HG02870 (cell line): ENCODE results near the gene RTL9.
A peak's percentile ranks its signal among the peaks of the same experiment; 100 is the strongest.
"Not testable (repeated sequence)": the region's sequence is repeated elsewhere in the genome, so short reads cannot be mapped to it uniquely, and the experiment has no call there.

ENCODE experiments used
- ATAC-seq: cut with Tn5 transposase; IDR thresholded peaks from one replicate; pipeline ENCODE4 v1.9.1; 2021; ENCODE audit warnings: mild to moderate bottlenecking, moderate library complexity; ENCODE audit not compliant: unreplicated experiment

RTL9 gene

GRCh38 chrX:110358548-110358947 is at the start of gene RTL9:
Gene RTL9, plus strand, starts transcription at chrX:110358848. Its CDS starts 91,770 bp downstream, at chrX:110450618.
- no peak for ATAC-seq

- ATAC-seq = no peak
Measured at GRCh38 chrX:110310000-110310790, 48.5 kb upstream of the RTL9 start.

- peak; percentile 83 for ATAC-seq
Measured at GRCh38 chrX:110310896-110311295, 47.8 kb upstream of the RTL9 start.

GRCh38 chrX:110311437-110312230 is 47.0 kb upstream of the RTL9 start:
- no peak for ATAC-seq

- ATAC-seq = no peak
Measured at GRCh38 chrX:110315551-110315950, 43.1 kb upstream of the RTL9 start.

GRCh38 chrX:110316351-110317060 is 42.1 kb upstream of the RTL9 start:
- ATAC-seq = no peak

- peak; percentile 19 for ATAC-seq
Measured at GRCh38 chrX:110317061-110317819, 41.4 kb upstream of the RTL9 start.

- ATAC-seq = peak; percentile 68
Measured at GRCh38 chrX:110317820-110318663, 40.6 kb upstream of the RTL9 start, which contains the start of gene AMMECR1. Gene AMMECR1, minus strand, starts transcription at chrX:110318085. Its CDS starts 14 bp downstream, at chrX:110318071.

GRCh38 chrX:110318664-110318968 is 40.0 kb upstream of the RTL9 start:
- ATAC-seq = peak; percentile 14

- ATAC-seq = no peak
Measured at GRCh38 chrX:110320381-110320987, 38.2 kb upstream of the RTL9 start.

- ATAC-seq = no peak
Measured at GRCh38 chrX:110321081-110321480, 37.6 kb upstream of the RTL9 start.

GRCh38 chrX:110321670-110322069 is 37.0 kb upstream of the RTL9 start:
- no peak for ATAC-seq

GRCh38 chrX:110322603-110323002 is 36.0 kb upstream of the RTL9 start:
- no peak for ATAC-seq

GRCh38 chrX:110326712-110327111 is 31.9 kb upstream of the RTL9 start:
- no peak for ATAC-seq

- ATAC-seq = no peak
Measured at GRCh38 chrX:110327336-110327735, 31.3 kb upstream of the RTL9 start.

- not testable (repeated sequence) for ATAC-seq
Measured at GRCh38 chrX:110328613-110329012, 30.0 kb upstream of the RTL9 start.

- no peak for ATAC-seq
Measured at GRCh38 chrX:110331444-110332030, 27.1 kb upstream of the RTL9 start.

GRCh38 chrX:110333458-110333857 is 25.2 kb upstream of the RTL9 start:
- ATAC-seq = not testable (repeated sequence)

- ATAC-seq = no peak
Measured at GRCh38 chrX:110338935-110339334, 19.7 kb upstream of the RTL9 start.
